Heart left ventricle (tissue), 16 donors: ENCODE results near the gene KCNAB1. TPM values are rescaled to one million over a fixed set of nuclear protein-coding genes. Genes with fewer than 3 reads are reported as not detected.
"Not testable (repeated sequence)": the region's sequence is repeated elsewhere in the genome, so short reads cannot be mapped to it uniquely, and the experiment has no call there.

ENCODE experiments used
- ATAC-seq, 4 donors: fragments of 200-7000 bp; cut with Tn5 transposase; one replicate each; pipeline ENCODE4 v1.9.1; 2020 to 2022; ENCODE audit warnings: moderate library complexity in 4 of 4, mild to moderate bottlenecking in 3 of 4, moderate number of reproducible peaks in 1 of 4
- DNase-seq, 5 donors: peaks; one replicate each; pipeline ENCODE4 v3.0.0-alpha.2; 2020
- H3K27ac ChIP-seq, 12 donors: fragments of 200-600 bp; sonication (generic) in 4 of 12; one replicate each; pipeline versions ENCODE4 v1.5.0 to v1.8.0; 2016 to 2022; ENCODE audit warnings: mild to moderate bottlenecking in 2 of 12
- H3K27me3 ChIP-seq, 9 donors: fragments of 200-600 bp; sonication (generic) in 2 of 9; one replicate each; pipeline versions ENCODE4 v1.5.1 to v1.8.0; 2016 to 2022; ENCODE audit warnings: mild to moderate bottlenecking in 3 of 9
- H3K36me3 ChIP-seq, 9 donors: fragments of 200-600 bp; sonication (generic) in 2 of 9; one replicate each; pipeline versions ENCODE4 v1.5.0 to v1.8.0; 2018 to 2022; ENCODE audit warnings: mild to moderate bottlenecking in 2 of 9
- H3K4me1 ChIP-seq, 12 donors: fragments of 200-600 bp; sonication (generic) in 4 of 12; one replicate each; pipeline versions ENCODE4 v1.5.0 to v1.8.0; 2016 to 2022; ENCODE audit warnings: mild to moderate bottlenecking in 3 of 12
- H3K4me3 ChIP-seq, 12 donors: fragments of 200-600 bp; sonication (generic) in 4 of 12; one replicate each; pipeline versions ENCODE4 v1.5.0 to v1.8.0; 2017 to 2022; ENCODE audit warnings: mild to moderate bottlenecking in 9 of 12, moderate library complexity in 4 of 12
- H3K9me3 ChIP-seq, 12 donors: fragments of 200-600 bp; sonication (generic) in 4 of 12; one replicate each; pipeline versions ENCODE4 v1.5.0 to v1.8.0; 2016 to 2022; ENCODE audit warnings: mild to moderate bottlenecking in 1 of 12
- CTCF ChIP-seq, 12 donors: fragments of 200-600 bp; sonication (generic) in 4 of 12; IDR thresholded peaks; one replicate each; pipeline versions ENCODE4 v1.5.0 to v1.8.0; 2018 to 2022; ENCODE audit warnings: antibody characterized with exemption in 12 of 12, mild to moderate bottlenecking in 5 of 12
- POLR2A ChIP-seq, 2 donors: fragments of 450-650 bp; IDR thresholded peaks; one replicate each; pipeline ENCODE4 v1.6.1; 2017; ENCODE audit warnings: antibody characterized with exemption in 2 of 2, mild to moderate bottlenecking in 2 of 2, moderate library complexity in 2 of 2
- WGBS, 4 donors: extraction: QIAGEN DNeasy Blood & Tissue Kit in 2 of 4; methylation state at CpG; one replicate each; pipeline versions ENCODE4 v1.1.5 to v1.1.7; 2013 to 2018; 5-methylcytosine and 5-hydroxymethylcytosine counted together
- intact Hi-C, 10 donors: fragments of 100-400 bp; cut with DNase I; formaldehyde crosslinking; loops; one replicate each; pipeline versions ENCODE4 v1.11.1 to v1.14.2; 2022
- polyA plus RNA-seq, 2 donors: library from polyadenylated mRNA; stranded (reverse); fragments of 200-250 nt; gene quantifications; one replicate each; pipeline ENCODE4 v1.2.3, GENCODE V29; 2013
- total RNA-seq, 9 donors: library from RNA; depleted of rRNA in 2 of 9; stranded (reverse); fragments of >200 nt in 2 of 9; fragmentation: NEBNext Ultra II Directional in 3 of 9; extraction: Animal tissue kit (Norgen Biotek cat#: 25700) in 3 of 9; gene quantifications; one replicate each; pipeline versions ENCODE4 v1.1.0 to v1.2.4, GENCODE V29; 2016 to 2023
- donor health status: ischemic (EF 13 %, LVEDD 7.1; RV severe dilation, severe dysfunction).
- donor health status: healthy with polysubstance abuse.
- donor health status: DM: no; HTN: yes; CAD: no.
- donor health status: DM: no; HTN: no; CAD: no.
- donor health status: ischemic (EF 25% LVEDD 6.9; RV normal size, moderate dysfunction).
- donor health status: ischemic (EF 25% LVEDD 5.7; RV mildly dilated, moderate dysfunction).
- donor health status: healthy.
- donor health status: DM: yes; HTN: yes; CAD: no.
- donor health status: ischemic (EF 35%, LVEDD 5.7; RV mildly dilated, moderate dysfunction).
- donor health status: nonischemic (EF 11% LVEDD 7.7; RV severe dilation, severe dysfunction).
- donor health status: DM: yes; HTN: yes; CAD: no.
- donor health status: PGD.
- donor health status: ischemic (EF 29% LVEDD 5.4; RV normal size, mild dysfunction).
- donor health status: nonischemic (EF 23%, LVEDD 6.1; RV moderate dilation, normal function).

KCNAB1 gene
- total and polyA plus RNA-seq, 11 donors: 1.1 to 3.5 (median 2.3) TPM

- Histone ChIP-seq H3K4me3 (peak within 1 kb of the TSS; percentile 81 to 98 (median 90)), H3K27ac (peak within 1 kb of the TSS; percentile 84 to 98 (median 93)), H3K27me3 (no peaks in the 10 kb centered on the region), H3K36me3 (peaks cover 0 to 32% (median 20%) of the 10 kb centered on the region in 9 donors), H3K4me1 (peaks cover 8 to 62% (median 41%) of the 10 kb centered on the region in 12 donors), H3K9me3 (no peaks in the 10 kb centered on the region)
- WGBS, 4 donors: 3 to 12% (median 5%) methylated on average over 22 to 60 of the region's 60 CpGs
- peak in 9 of 12 donors; percentile 11 to 41 (median 19) for TF ChIP-seq CTCF (IDR thresholded peaks at IDR 0.05)
- peak; percentile 56 to 90 for TF ChIP-seq POLR2A (IDR thresholded peaks at IDR 0.05)
- DNase-seq (peak; percentile 100), ATAC-seq (peak; percentile 99 to 100 (median 99))
- intact Hi-C loops: loop anchor here (1.0 to 10.0 kb wide), 13 partner anchors 50 to 580 kb away; partner anchors contain the start of genes TIPARP (in 8 of the 10) and LEKR1 (in 4 of the 10)
Measured at GRCh38 chr3:156554842-156555687, 434.7 kb downstream of the KCNAB1 start, which contains the start of gene SSR3. SSR3 (minus strand) TSS chr3:156555117; CDS start chr3:156555089, 28 bp downstream.

- H3K4me3 ChIP-seq: no peak overlapping the region
- DNase-seq (peak in 1 of 5 donors; percentile 13), ATAC-seq (peak in 3 of 4 donors; percentile 8 to 23 (median 10))
- peaks cover 0 to 30% (median 9%) of the 10 kb centered on the region in 12 donors for H3K4me1 ChIP-seq
- peaks cover 0 to 1% (median 0%) of the 10 kb centered on the region in 9 donors for H3K36me3 ChIP-seq
- H3K27me3 ChIP-seq: no peaks in the 10 kb centered on the region
- TF ChIP-seq POLR2A (IDR thresholded peaks at IDR 0.05): no peak
- TF ChIP-seq CTCF (IDR thresholded peaks at IDR 0.05): no peak
- intact Hi-C loops: loop anchor here in 9 of 10 donors (5.0 to 10.0 kb wide), 9 partner anchors 46 to 576 kb away; partner anchors contain the start of genes LEKR1 (in 3 of the 9) and TIPARP (in 1 of the 9)
- H3K27ac ChIP-seq: peak overlapping the region in 10 of 12 donors; percentile 9 to 72 (median 59)
- no peaks in the 10 kb centered on the region for H3K9me3 ChIP-seq
Measured at GRCh38 chr3:156558389-156558788, 438.0 kb downstream of the KCNAB1 start.

GRCh38 chr3:156559321-156559720, 438.9 kb downstream of the KCNAB1 start:
- no peak for ATAC-seq
- H3K27ac ChIP-seq: peak overlapping the region in 7 of 12 donors; percentile 30 to 72 (median 61)
- H3K4me1 ChIP-seq: peaks cover 0 to 23% (median 3%) of the 10 kb centered on the region in 12 donors
- H3K36me3 ChIP-seq: no peaks in the 10 kb centered on the region
- DNase-seq: no peak
- TF ChIP-seq POLR2A (IDR thresholded peaks at IDR 0.05) (no peak), CTCF (IDR thresholded peaks at IDR 0.05) (no peak)
- H3K27me3 ChIP-seq: peaks cover 0 to 2% (median 0%) of the 10 kb centered on the region in 9 donors
- no peaks in the 10 kb centered on the region for H3K9me3 ChIP-seq
- intact Hi-C loops: loop anchor here in 9 of 10 donors (5.0 to 10.0 kb wide), 9 partner anchors 45 to 575 kb away; partner anchors contain the start of genes LEKR1 (in 3 of the 9) and TIPARP (in 1 of the 9)
- WGBS, 4 donors: 24 to 39% (median 31%) methylated on average over 1 of the region's 1 CpG
- no peak overlapping the region for H3K4me3 ChIP-seq

GRCh38 chr3:156561533-156561932, 441.2 kb downstream of the KCNAB1 start:
- Histone ChIP-seq H3K4me3 (no peak overlapping the region), H3K27ac (no peak overlapping the region), H3K36me3 (no peaks in the 10 kb centered on the region), H3K4me1 (peaks cover 0 to 17% (median 1%) of the 10 kb centered on the region in 12 donors), H3K9me3 (no peaks in the 10 kb centered on the region), H3K27me3 (peaks cover 0 to 3% (median 0%) of the 10 kb centered on the region in 9 donors)
- no peak for TF ChIP-seq POLR2A (IDR thresholded peaks at IDR 0.05)
- no peak for TF ChIP-seq CTCF (IDR thresholded peaks at IDR 0.05)
- 59 to 90% (median 80%) methylated on average over 1 to 2 of the region's 2 CpGs for WGBS, 4 donors
- ATAC-seq: no peak
- DNase-seq: no peak
- intact Hi-C loops: loop anchor here in 1 of 10 donors (2.0 kb wide), 1 partner anchor 105 kb away; no protein-coding TSS in a partner anchor

- ATAC-seq, H3K36me3 ChIP-seq, H3K27me3 ChIP-seq, H3K4me3 ChIP-seq, H3K9me3 ChIP-seq, DNase-seq, intact Hi-C loops, H3K27ac ChIP-seq: not testable (repeated sequence)
- peaks cover 0 to 17% (median 1%) of the 10 kb centered on the region in 12 donors for H3K4me1 ChIP-seq
- 31 to 40% (median 37%) methylated on average over 8 of the region's 8 CpGs for WGBS, 4 donors
Measured at GRCh38 chr3:156562486-156562885, 442.1 kb downstream of the KCNAB1 start.
